Esophagus squamous epithelium (tissue), 4 donors: Measurements from ENCODE around the gene IRF2BPL.

Experiments
- POLR2A ChIP-seq, 4 donors: fragments of 450-650 bp; IDR thresholded peaks; one replicate each; pipeline ENCODE4 v1.6.1; 2017; ENCODE audit warnings: antibody characterized with exemption in 4 of 4, mild to moderate bottlenecking in 4 of 4, moderate library complexity in 3 of 4
- TF ChIP-seq, protein P1 (sequence below), 6 experiments: fragments of 450-650 bp in 4 of 6; fragments of 200-600 bp in 2 of 6; sonication (generic) in 2 of 6; IDR thresholded peaks; one replicate each; pipeline ENCODE4 v1.5.1; 2016 to 2019; ENCODE audit warnings: antibody characterized with exemption in 6 of 6, mild to moderate bottlenecking in 4 of 6, moderate library complexity in 4 of 6

DNA sequence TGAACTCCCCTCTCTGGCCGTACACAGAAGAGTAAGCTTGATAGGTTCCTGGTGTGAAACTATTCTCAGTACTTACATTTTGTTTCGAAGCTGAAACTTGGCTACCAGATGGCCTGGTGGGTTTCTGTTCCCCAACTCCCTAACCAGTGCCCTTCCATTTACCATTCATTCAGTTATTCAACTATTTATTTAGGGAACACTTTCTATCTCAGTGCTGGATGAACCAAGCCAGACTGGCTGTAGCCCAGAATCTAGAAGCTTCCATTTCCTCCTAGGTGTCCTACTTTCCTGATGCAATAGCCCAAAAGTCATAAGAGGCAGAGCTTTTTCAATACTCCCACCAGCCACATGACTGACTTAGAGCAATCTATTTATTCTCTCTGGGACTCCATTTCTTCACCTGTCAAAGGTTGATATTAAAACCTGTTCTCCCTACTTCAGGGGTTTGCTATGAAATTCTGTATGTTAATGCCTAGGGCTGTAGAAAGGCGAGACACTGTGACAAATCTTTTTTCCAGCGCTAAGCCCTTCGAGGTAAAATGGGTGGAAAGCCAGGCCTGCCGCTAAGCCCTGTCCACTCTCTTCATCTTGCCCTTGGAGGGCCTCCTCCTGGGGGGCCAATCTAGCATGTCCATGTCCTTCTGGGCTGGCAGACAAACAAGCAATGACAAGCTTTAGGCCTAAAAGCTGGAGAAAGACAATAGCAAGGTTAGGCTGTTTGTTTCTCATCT is 8.1 kb upstream of the IRF2BPL start:
- TF ChIP-seq POLR2A (IDR thresholded peaks at IDR 0.05) = no peak
- TF ChIP-seq, protein P1, sequence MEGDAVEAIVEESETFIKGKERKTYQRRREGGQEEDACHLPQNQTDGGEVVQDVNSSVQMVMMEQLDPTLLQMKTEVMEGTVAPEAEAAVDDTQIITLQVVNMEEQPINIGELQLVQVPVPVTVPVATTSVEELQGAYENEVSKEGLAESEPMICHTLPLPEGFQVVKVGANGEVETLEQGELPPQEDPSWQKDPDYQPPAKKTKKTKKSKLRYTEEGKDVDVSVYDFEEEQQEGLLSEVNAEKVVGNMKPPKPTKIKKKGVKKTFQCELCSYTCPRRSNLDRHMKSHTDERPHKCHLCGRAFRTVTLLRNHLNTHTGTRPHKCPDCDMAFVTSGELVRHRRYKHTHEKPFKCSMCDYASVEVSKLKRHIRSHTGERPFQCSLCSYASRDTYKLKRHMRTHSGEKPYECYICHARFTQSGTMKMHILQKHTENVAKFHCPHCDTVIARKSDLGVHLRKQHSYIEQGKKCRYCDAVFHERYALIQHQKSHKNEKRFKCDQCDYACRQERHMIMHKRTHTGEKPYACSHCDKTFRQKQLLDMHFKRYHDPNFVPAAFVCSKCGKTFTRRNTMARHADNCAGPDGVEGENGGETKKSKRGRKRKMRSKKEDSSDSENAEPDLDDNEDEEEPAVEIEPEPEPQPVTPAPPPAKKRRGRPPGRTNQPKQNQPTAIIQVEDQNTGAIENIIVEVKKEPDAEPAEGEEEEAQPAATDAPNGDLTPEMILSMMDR (IDR thresholded peaks at IDR 0.05) = no peak
